IPS-15b (cell line): ENCODE results near the gene KIF5C.
A peak's percentile ranks its signal among the peaks of the same experiment; 100 is the strongest.

Experiments used
- H3K27me3 ChIP-seq: one replicate; pipeline ENCODE4 v1.6.1; 2013; ENCODE audit warnings: low read length; ENCODE audit not compliant: control insufficient read depth, insufficient read depth
- H3K36me3 ChIP-seq: one replicate; pipeline ENCODE4 v1.6.1; 2013; ENCODE audit warnings: low read length; ENCODE audit not compliant: control insufficient read depth, insufficient read depth
- H3K4me1 ChIP-seq: one replicate; pipeline ENCODE4 v1.6.1; 2013; ENCODE audit warnings: mild to moderate bottlenecking, low read length; ENCODE audit not compliant: control insufficient read depth, insufficient read depth
- H3K4me3 ChIP-seq: one replicate; pipeline ENCODE4 v1.5.1; 2013; ENCODE audit warnings: low read depth, low read length
- H3K9ac ChIP-seq: one replicate; pipeline ENCODE4 v1.6.1; 2013; ENCODE audit warnings: low read depth, mild to moderate bottlenecking, low read length
- H3K9me3 ChIP-seq: one replicate; pipeline ENCODE4 v1.6.1; 2013; ENCODE audit warnings: mild to moderate bottlenecking, low read length; ENCODE audit not compliant: control insufficient read depth, insufficient read depth

The KIF5C gene

GRCh38 chr2:149027590-149028250 is 152.7 kb downstream of the KIF5C start:
- H3K36me3 ChIP-seq = no peaks in the 10 kb centered on the region
- H3K9ac ChIP-seq = peak overlapping the region; percentile 13
- H3K4me3 ChIP-seq = no peak overlapping the region
- H3K4me1 ChIP-seq = peaks cover 13% of the 10 kb centered on the region
- no peaks in the 10 kb centered on the region for H3K9me3 ChIP-seq
- no peaks in the 10 kb centered on the region for H3K27me3 ChIP-seq

DNA sequence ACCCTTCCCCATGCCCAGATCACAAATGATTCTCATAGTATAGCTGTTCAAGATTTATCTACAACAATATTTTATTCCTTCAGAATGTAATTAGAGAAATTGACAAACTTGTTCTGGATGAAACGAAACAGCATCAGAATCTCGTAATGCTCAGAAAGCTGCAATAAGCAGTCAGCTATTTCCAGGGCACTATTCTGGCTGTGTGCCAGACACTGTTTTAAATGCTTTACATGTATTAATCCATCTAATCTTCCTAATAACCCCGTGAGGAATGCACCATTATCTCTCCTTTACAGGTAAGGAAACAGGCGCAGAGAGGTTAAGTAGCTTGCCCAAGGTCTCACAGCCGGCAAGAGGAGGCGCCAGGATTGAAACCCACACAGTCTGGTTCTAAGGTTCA is 153.3 kb downstream of the KIF5C start:
- H3K4me1 ChIP-seq = peaks cover 13% of the 10 kb centered on the region
- H3K4me3 ChIP-seq = no peak overlapping the region
- no peaks in the 10 kb centered on the region for H3K36me3 ChIP-seq
- H3K9ac ChIP-seq = no peak overlapping the region
- H3K27me3 ChIP-seq = no peaks in the 10 kb centered on the region
- no peaks in the 10 kb centered on the region for H3K9me3 ChIP-seq

GRCh38 chr2:149028891-149029290 is 153.9 kb downstream of the KIF5C start:
- no peaks in the 10 kb centered on the region for H3K36me3 ChIP-seq
- peaks cover 13% of the 10 kb centered on the region for H3K4me1 ChIP-seq
- H3K27me3 ChIP-seq = no peaks in the 10 kb centered on the region

DNA sequence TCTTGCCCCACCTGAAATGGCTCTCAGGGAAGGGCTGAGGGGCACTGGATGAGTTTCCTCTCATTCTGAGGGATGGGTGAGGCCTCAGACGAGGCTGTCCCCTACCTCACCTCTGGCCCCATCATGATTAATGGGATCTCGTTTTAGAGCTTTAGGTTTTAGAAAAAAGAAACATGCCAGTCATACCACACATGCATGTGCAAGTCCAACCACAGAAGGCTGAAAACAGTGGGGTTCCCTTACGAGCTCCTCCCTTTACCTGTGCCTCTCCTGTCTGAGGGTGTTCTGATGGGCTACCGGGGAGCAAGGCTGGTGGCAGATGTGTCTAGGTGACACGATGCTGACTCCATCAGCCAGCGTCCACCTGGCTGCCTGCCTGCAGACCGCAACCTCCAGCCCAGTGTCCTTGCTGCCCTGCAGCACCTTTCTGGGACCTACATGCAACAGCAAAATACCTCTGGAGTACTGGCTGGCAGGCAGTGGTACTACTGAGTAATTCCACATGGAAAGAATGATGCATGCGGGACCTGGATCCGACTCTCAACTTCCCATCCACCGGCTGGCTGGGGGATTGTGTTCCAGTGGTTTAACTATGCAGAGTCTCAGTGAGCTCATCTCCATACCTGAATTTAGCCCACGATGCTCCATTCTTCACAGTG is 154.4 kb downstream of the KIF5C start:
- H3K4me3 ChIP-seq = no peak overlapping the region
- peaks cover 13% of the 10 kb centered on the region for H3K4me1 ChIP-seq
- no peaks in the 10 kb centered on the region for H3K9me3 ChIP-seq
- no peaks in the 10 kb centered on the region for H3K36me3 ChIP-seq
- H3K27me3 ChIP-seq = no peaks in the 10 kb centered on the region
- no peak overlapping the region for H3K9ac ChIP-seq

More at GRCh38 chr2:149028891-149029290, 153.9 kb downstream of the KIF5C start:
- no peaks in the 10 kb centered on the region for H3K9me3 ChIP-seq
- H3K4me3 ChIP-seq = no peak overlapping the region
- H3K9ac ChIP-seq = no peak overlapping the region

GRCh38 chr2:149031396-149031795 is 156.4 kb downstream of the KIF5C start:
- Histone ChIP-seq H3K4me1 (peaks cover 13% of the 10 kb centered on the region), H3K36me3 (no peaks in the 10 kb centered on the region), H3K9ac (no peak overlapping the region), H3K4me3 (no peak overlapping the region), H3K9me3 (no peaks in the 10 kb centered on the region), H3K27me3 (no peaks in the 10 kb centered on the region)

DNA sequence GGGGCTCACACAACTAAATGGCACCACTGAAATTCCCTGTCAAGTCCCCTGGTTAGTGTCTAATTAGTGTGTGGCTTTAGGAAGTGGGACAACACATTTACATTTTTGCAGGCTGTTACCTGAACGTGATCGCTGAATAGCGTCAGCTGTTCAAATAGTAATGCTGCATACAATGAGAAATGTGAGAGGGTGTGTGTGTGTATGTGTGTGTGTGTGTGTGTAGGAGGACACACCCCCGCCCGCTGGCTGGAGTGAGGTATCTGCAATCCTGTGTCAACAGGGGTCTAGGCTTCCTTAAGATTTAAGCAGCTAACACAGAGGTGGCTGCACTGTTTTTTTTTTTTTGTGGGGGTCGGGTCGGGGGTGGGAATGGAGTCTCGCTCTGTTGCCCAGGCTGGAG is 158.7 kb downstream of the KIF5C start:
- no peaks in the 10 kb centered on the region for H3K9me3 ChIP-seq
- peaks cover 10% of the 10 kb centered on the region for H3K27me3 ChIP-seq
- no peak overlapping the region for H3K4me3 ChIP-seq
- peaks cover 2% of the 10 kb centered on the region for H3K4me1 ChIP-seq
- no peaks in the 10 kb centered on the region for H3K36me3 ChIP-seq
- no peak overlapping the region for H3K9ac ChIP-seq

- Histone ChIP-seq H3K36me3 (no peaks in the 10 kb centered on the region), H3K4me3 (no peak overlapping the region), H3K9ac (no peak overlapping the region), H3K9me3 (no peaks in the 10 kb centered on the region), H3K4me1 (peaks cover 2% of the 10 kb centered on the region), H3K27me3 (peaks cover 16% of the 10 kb centered on the region)
These were observed 159.4 kb downstream of the KIF5C start for GRCh38 chr2:149034406-149034805.

GRCh38 chr2:149036507-149037293 is 161.7 kb downstream of the KIF5C start:
- peaks cover 2% of the 10 kb centered on the region for H3K4me1 ChIP-seq
- H3K9ac ChIP-seq = no peak overlapping the region
- no peaks in the 10 kb centered on the region for H3K36me3 ChIP-seq
- H3K4me3 ChIP-seq = no peak overlapping the region
- H3K27me3 ChIP-seq = peaks cover 24% of the 10 kb centered on the region
- no peaks in the 10 kb centered on the region for H3K9me3 ChIP-seq

DNA sequence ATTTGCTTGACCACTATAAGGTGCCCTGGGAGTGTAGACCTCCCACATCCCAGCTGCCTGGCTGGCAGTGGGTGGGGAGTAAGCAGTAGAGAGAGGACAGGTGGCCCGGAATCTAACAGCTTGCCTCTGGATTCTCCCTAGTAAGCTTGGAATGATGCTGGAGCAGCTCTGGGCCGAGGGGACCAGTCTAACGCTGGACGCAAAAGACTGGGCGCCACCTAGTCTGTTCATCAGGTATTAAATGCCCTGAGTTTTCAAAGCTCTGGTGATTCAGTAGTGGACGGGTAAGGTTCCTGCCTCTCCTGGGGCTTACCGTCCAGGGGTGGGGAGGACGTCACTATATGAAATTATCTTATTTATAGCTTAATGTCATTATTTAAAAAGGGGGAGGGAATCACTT is 162.8 kb downstream of the KIF5C start:
- peak overlapping the region; percentile 68 for H3K4me3 ChIP-seq
- H3K9ac ChIP-seq = no peak overlapping the region
- peaks cover 24% of the 10 kb centered on the region for H3K27me3 ChIP-seq
- H3K9me3 ChIP-seq = no peaks in the 10 kb centered on the region
- peaks cover 2% of the 10 kb centered on the region for H3K4me1 ChIP-seq
- no peaks in the 10 kb centered on the region for H3K36me3 ChIP-seq

DNA sequence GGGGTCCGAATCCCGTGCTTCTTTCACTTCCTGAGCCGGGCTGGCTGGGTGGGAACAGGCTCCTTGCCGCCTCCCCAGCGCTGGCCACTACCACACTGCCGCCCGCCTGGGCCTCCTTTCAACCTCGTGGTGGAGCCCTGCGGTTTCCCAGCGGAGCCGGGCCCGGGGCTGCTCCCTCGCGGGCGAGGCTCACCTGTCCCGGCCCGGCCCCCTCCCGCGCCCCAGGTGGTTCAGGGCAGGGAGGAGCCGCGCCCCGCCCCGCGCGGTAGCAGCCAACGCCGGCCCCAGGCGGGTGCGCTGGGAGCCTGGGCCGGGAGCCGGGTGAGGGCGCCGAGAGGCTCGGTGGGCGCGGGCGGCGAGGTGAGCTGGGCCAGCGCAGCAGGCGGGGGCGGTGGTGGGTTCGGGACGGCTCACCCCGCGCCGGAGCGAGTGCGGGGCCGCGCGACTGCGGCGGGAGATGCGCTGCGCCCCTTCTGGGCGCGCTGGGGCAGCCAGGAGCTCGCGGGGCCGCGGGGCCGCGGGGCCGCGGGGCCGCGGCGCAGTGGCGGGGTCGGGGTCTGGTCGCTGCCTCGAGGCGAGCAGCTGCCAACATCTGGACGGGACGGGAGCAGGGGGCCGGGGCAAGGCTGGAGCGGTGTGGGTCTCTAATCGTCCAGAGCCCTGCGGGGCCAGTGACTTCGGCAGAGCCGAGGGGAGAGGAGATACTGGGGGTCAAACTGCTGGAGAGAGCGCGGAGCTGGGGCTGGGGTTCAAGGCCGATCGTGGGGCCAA is 163.6 kb downstream of the KIF5C start, which contains the start of gene LYPD6B:
Gene LYPD6B (plus strand): TSS at position 258 of the 771 bp plus-strand sequence. CDS start 92,250 bp downstream, outside the sequence.
- Histone ChIP-seq H3K9ac (no peak within 1 kb of the TSS), H3K27me3 (peaks cover 24% of the 10 kb centered on the region), H3K4me1 (peaks cover 2% of the 10 kb centered on the region), H3K36me3 (no peaks in the 10 kb centered on the region), H3K4me3 (peak within 1 kb of the TSS; percentile 68), H3K9me3 (no peaks in the 10 kb centered on the region)

GRCh38 chr2:149039213-149039724 is 164.2 kb downstream of the KIF5C start:
- H3K9me3 ChIP-seq = no peaks in the 10 kb centered on the region
- peaks cover 24% of the 10 kb centered on the region for H3K27me3 ChIP-seq
- no peak overlapping the region for H3K9ac ChIP-seq
- no peaks in the 10 kb centered on the region for H3K36me3 ChIP-seq
- peaks cover 2% of the 10 kb centered on the region for H3K4me1 ChIP-seq
- H3K4me3 ChIP-seq = peak overlapping the region; percentile 68
